Measurements from ENCODE around the gene GASK1A. TPM values are rescaled to one million over a fixed set of nuclear protein-coding genes. Genes with fewer than 3 reads are reported as not detected.
"Not testable (repeated sequence)": the region's sequence is repeated elsewhere in the genome, so short reads cannot be mapped to it uniquely, and the experiment has no call there.

The GASK1A gene
- total RNA-seq, 2 donors from 2014 or later, result not detected

- ATAC-seq; H3K27ac Mint-ChIP-seq; DNase-seq (ENCODE audit: low spot score in 2 of 2): not testable (repeated sequence)
- peaks cover 9 to 18% of the 10 kb centered on the region in 2 donors for H3K9me3 Mint-ChIP-seq
- peaks cover 21 to 25% of the 10 kb centered on the region in 2 donors for H3K36me3 Mint-ChIP-seq
These were observed 4.2 kb upstream of the GASK1A start for GRCh38 chr3:42974906-42975305.

GRCh38 chr3:42975456-42975855 lies 3.7 kb upstream of the GASK1A start:
- Mint-ChIP-seq H3K9me3 (peaks cover 9 to 18% of the 10 kb centered on the region in 2 donors), H3K27ac (no peak overlapping the region), H3K36me3 (peaks cover 21 to 25% of the 10 kb centered on the region in 2 donors)
- DNase-seq (ENCODE audit: low spot score in 2 of 2) (no peak), ATAC-seq (no peak)

- Mint-ChIP-seq H3K36me3 (peaks cover 21 to 25% of the 10 kb centered on the region in 2 donors), H3K27ac (no peak overlapping the region), H3K9me3 (peaks cover 9 to 18% of the 10 kb centered on the region in 2 donors)
- ATAC-seq (no peak), DNase-seq (ENCODE audit: low spot score in 2 of 2) (no peak)
These were observed 3.2 kb upstream of the GASK1A start for GRCh38 chr3:42975955-42976354.

GRCh38 chr3:42980209-42980608 lies 1.1 kb downstream of the GASK1A start:
- DNase-seq (ENCODE audit: low spot score in 2 of 2), result no peak
- peaks cover 0 to under 1% of the 10 kb centered on the region in 2 donors for H3K9me3 Mint-ChIP-seq
- no peak overlapping the region for H3K27ac Mint-ChIP-seq
- no peak for ATAC-seq
- peaks cover under 1 to 6% of the 10 kb centered on the region in 2 donors for H3K36me3 Mint-ChIP-seq

- no peaks in the 10 kb centered on the region for H3K36me3 Mint-ChIP-seq
- ATAC-seq, result no peak
- no peaks in the 10 kb centered on the region for H3K9me3 Mint-ChIP-seq
These were observed 1.8 kb downstream of the GASK1A start for GRCh38 chr3:42980909-42981308.

GRCh38 chr3:42982645-42983412 lies 3.7 kb downstream of the GASK1A start:
- no peak overlapping the region for H3K27ac Mint-ChIP-seq
- H3K9me3 Mint-ChIP-seq, result no peaks in the 10 kb centered on the region
- no peak for ATAC-seq
- no peaks in the 10 kb centered on the region for H3K36me3 Mint-ChIP-seq
- no peak for DNase-seq (ENCODE audit: low spot score in 2 of 2)

More at GRCh38 chr3:42980909-42981308, 1.8 kb downstream of the GASK1A start:
- H3K27ac Mint-ChIP-seq, result no peak overlapping the region
- DNase-seq (ENCODE audit: low spot score in 2 of 2), result no peak

- ATAC-seq (no peak), DNase-seq (ENCODE audit: low spot score in 2 of 2) (no peak)
- H3K36me3 Mint-ChIP-seq, result no peaks in the 10 kb centered on the region
- H3K9me3 Mint-ChIP-seq, result no peaks in the 10 kb centered on the region
- H3K27ac Mint-ChIP-seq, result no peak overlapping the region
These were observed 4.8 kb downstream of the GASK1A start for GRCh38 chr3:42983927-42984326.

GRCh38 chr3:42984701-42985100 lies 5.6 kb downstream of the GASK1A start:
- H3K9me3 Mint-ChIP-seq, result no peaks in the 10 kb centered on the region
- ATAC-seq, result no peak
- H3K27ac Mint-ChIP-seq, result no peak overlapping the region
- no peak for DNase-seq (ENCODE audit: low spot score in 2 of 2)
- H3K36me3 Mint-ChIP-seq, result no peaks in the 10 kb centered on the region

GRCh38 chr3:42988097-42988496 lies 9.0 kb downstream of the GASK1A start:
- ATAC-seq, result no peak
- Mint-ChIP-seq H3K36me3 (no peaks in the 10 kb centered on the region), H3K9me3 (no peaks in the 10 kb centered on the region), H3K27ac (no peak overlapping the region)
- no peak for DNase-seq (ENCODE audit: low spot score in 2 of 2)

- Mint-ChIP-seq H3K27ac (no peak overlapping the region), H3K36me3 (no peaks in the 10 kb centered on the region), H3K9me3 (no peaks in the 10 kb centered on the region)
- DNase-seq (ENCODE audit: low spot score in 2 of 2) (no peak), ATAC-seq (no peak)
These were observed 9.5 kb downstream of the GASK1A start for GRCh38 chr3:42988566-42988965.

GRCh38 chr3:42991341-42992315 lies 12.5 kb downstream of the GASK1A start:
- no peak overlapping the region for H3K27ac Mint-ChIP-seq
- no peak for DNase-seq (ENCODE audit: low spot score in 2 of 2)
- no peaks in the 10 kb centered on the region for H3K9me3 Mint-ChIP-seq
- no peaks in the 10 kb centered on the region for H3K36me3 Mint-ChIP-seq
- ATAC-seq, result no peak

- DNase-seq (ENCODE audit: low spot score in 2 of 2) (no peak), ATAC-seq (no peak)
- H3K27ac Mint-ChIP-seq, result peak overlapping the region in 1 of 2 donors; percentile 32
- H3K36me3 Mint-ChIP-seq, result no peaks in the 10 kb centered on the region
- no peaks in the 10 kb centered on the region for H3K9me3 Mint-ChIP-seq
These were observed 15.5 kb downstream of the GASK1A start for GRCh38 chr3:42994595-42994994.

- DNase-seq (ENCODE audit: low spot score in 2 of 2), result no peak
These were observed 16.9 kb downstream of the GASK1A start for GRCh38 chr3:42996021-42996420.

GRCh38 chr3:42996633-42997075 lies 17.5 kb downstream of the GASK1A start:
- H3K9me3 Mint-ChIP-seq, result no peaks in the 10 kb centered on the region
- DNase-seq (ENCODE audit: low spot score in 2 of 2) (no peak), ATAC-seq (no peak)
- H3K27ac Mint-ChIP-seq, result no peak overlapping the region
- no peaks in the 10 kb centered on the region for H3K36me3 Mint-ChIP-seq

More at GRCh38 chr3:42996021-42996420, 16.9 kb downstream of the GASK1A start:
- ATAC-seq, result no peak
- H3K27ac Mint-ChIP-seq, result no peak overlapping the region
- no peaks in the 10 kb centered on the region for H3K9me3 Mint-ChIP-seq
- no peaks in the 10 kb centered on the region for H3K36me3 Mint-ChIP-seq

- Mint-ChIP-seq H3K27ac (no peak overlapping the region), H3K9me3 (no peaks in the 10 kb centered on the region), H3K36me3 (no peaks in the 10 kb centered on the region)
- no peak for DNase-seq (ENCODE audit: low spot score in 2 of 2)
- no peak for ATAC-seq
These were observed 20.1 kb downstream of the GASK1A start for GRCh38 chr3:42999212-42999611.

- DNase-seq (ENCODE audit: low spot score in 2 of 2) (no peak), ATAC-seq (no peak)
- no peak overlapping the region for H3K27ac Mint-ChIP-seq
- H3K9me3 Mint-ChIP-seq, result peaks cover 0 to 1% of the 10 kb centered on the region in 2 donors
- no peaks in the 10 kb centered on the region for H3K36me3 Mint-ChIP-seq
These were observed 20.5 kb downstream of the GASK1A start for GRCh38 chr3:42999632-43000031.

- ATAC-seq (no peak), DNase-seq (ENCODE audit: low spot score in 2 of 2) (no peak)
- H3K27ac Mint-ChIP-seq, result no peak overlapping the region
These were observed 21.3 kb downstream of the GASK1A start for GRCh38 chr3:43000387-43000786.

More at GRCh38 chr3:43000387-43000786, 21.3 kb downstream of the GASK1A start:
- peaks cover 0 to 6% of the 10 kb centered on the region in 2 donors for H3K9me3 Mint-ChIP-seq
- no peaks in the 10 kb centered on the region for H3K36me3 Mint-ChIP-seq

Measured in activated naive CD4-positive, alpha-beta T cell treated with anti-CD3 and anti-CD28 coated beads, Interleukin-2, amount 50 U/mL, for 72 hours (primary cell).